BE2C (cell line): ENCODE measurements around the gene RBPMS2.

Source experiments
- DNase-seq: peaks from one replicate; pipeline ENCODE4 v3.0.0-alpha.2; 2020
- H3K27me3 ChIP-seq: fragments of 250-450 bp; sonication (Bioruptor Pico); 2 replicates; pipeline ENCODE4 v1.5.1; 2020; ENCODE audit warnings: mild to moderate bottlenecking
- H3K36me3 ChIP-seq: fragments of 250-450 bp; sonication (Bioruptor Pico); 2 replicates; pipeline ENCODE4 v1.5.1; 2020; ENCODE audit warnings: mild to moderate bottlenecking
- H3K4me1 ChIP-seq: fragments of 250-450 bp; sonication (Bioruptor Pico); 2 replicates; pipeline ENCODE4 v1.5.1; 2020
- H3K4me3 ChIP-seq: 2 replicates; pipeline ENCODE4 v1.5.1; 2011; ENCODE audit warnings: low read depth, low read length
- H3K9me3 ChIP-seq: fragments of 250-450 bp; sonication (Bioruptor Pico); 2 replicates; pipeline ENCODE4 v1.5.1; 2020
- CTCF ChIP-seq: IDR thresholded peaks from 2 replicates; pipeline ENCODE4 v1.5.1; 2012; ENCODE audit warnings: mild to moderate bottlenecking, low read depth, low read length

Gene RBPMS2

GRCh38 chr15:64772964-64773363, 2.4 kb downstream of the RBPMS2 start:
- no peak for TF ChIP-seq CTCF
- Histone ChIP-seq H3K9me3 (no peaks in the 10 kb centered on the region; the same call in 1 of the 2 replicates), H3K36me3 (no peaks in the 10 kb centered on the region), H3K4me3 (no peak overlapping the region), H3K4me1 (no peaks in the 10 kb centered on the region), H3K27me3 (peaks cover 5% of the 10 kb centered on the region; the same call in 1 of the 2 replicates)
- no peak for DNase-seq

- no peak for DNase-seq
- TF ChIP-seq CTCF, result no peak
- peaks cover 5% of the 10 kb centered on the region; the same call in 1 of the 2 replicates for H3K27me3 ChIP-seq
- no peaks in the 10 kb centered on the region; the same call in 1 of the 2 replicates for H3K9me3 ChIP-seq
- no peaks in the 10 kb centered on the region for H3K36me3 ChIP-seq
- H3K4me1 ChIP-seq, result no peaks in the 10 kb centered on the region
- no peak overlapping the region for H3K4me3 ChIP-seq
These were observed 2.9 kb downstream of the RBPMS2 start for GRCh38 chr15:64772488-64772887.

GRCh38 chr15:64770626-64771025, 4.8 kb downstream of the RBPMS2 start:
- no peak overlapping the region for H3K4me3 ChIP-seq
- TF ChIP-seq CTCF, result no peak
- no peaks in the 10 kb centered on the region for H3K36me3 ChIP-seq
- no peaks in the 10 kb centered on the region; the same call in 1 of the 2 replicates for H3K9me3 ChIP-seq
- H3K4me1 ChIP-seq, result no peaks in the 10 kb centered on the region
- H3K27me3 ChIP-seq, result peaks cover 5% of the 10 kb centered on the region; the same call in 1 of the 2 replicates
- DNase-seq, result no peak

GRCh38 chr15:64767203-64767602, 8.2 kb downstream of the RBPMS2 start:
- no peak for DNase-seq
- no peaks in the 10 kb centered on the region for H3K9me3 ChIP-seq
- no peaks in the 10 kb centered on the region for H3K27me3 ChIP-seq
- peak; percentile 27 for TF ChIP-seq CTCF
- no peak overlapping the region for H3K4me3 ChIP-seq
- H3K36me3 ChIP-seq, result no peaks in the 10 kb centered on the region
- H3K4me1 ChIP-seq, result no peaks in the 10 kb centered on the region

GRCh38 chr15:64766058-64766457, 9.3 kb downstream of the RBPMS2 start:
- H3K27me3 ChIP-seq, result no peaks in the 10 kb centered on the region
- no peaks in the 10 kb centered on the region for H3K9me3 ChIP-seq
- no peak for DNase-seq
- no peaks in the 10 kb centered on the region for H3K4me1 ChIP-seq
- H3K36me3 ChIP-seq, result no peaks in the 10 kb centered on the region
- TF ChIP-seq CTCF, result no peak
- H3K4me3 ChIP-seq, result no peak overlapping the region

GRCh38 chr15:64763874-64764273, 11.5 kb downstream of the RBPMS2 start:
- H3K9me3 ChIP-seq, result no peaks in the 10 kb centered on the region; the same call in 1 of the 2 replicates
- no peak overlapping the region for H3K4me3 ChIP-seq
- no peak for TF ChIP-seq CTCF
- no peaks in the 10 kb centered on the region for H3K36me3 ChIP-seq
- no peaks in the 10 kb centered on the region for H3K27me3 ChIP-seq
- no peaks in the 10 kb centered on the region for H3K4me1 ChIP-seq
- no peak for DNase-seq
